NCI-H2029 treated with DMSO at 0.1 percent for 48 hours (cell line): ENCODE results near the gene CHD2.
A peak's percentile ranks its signal among the peaks of the same experiment; 100 is the strongest.

ENCODE experiments used
- DNase-seq: peaks from one replicate; lab custom pipeline; 2025; lab: John Stamatoyannopoulos, UW

The CHD2 gene

DNA sequence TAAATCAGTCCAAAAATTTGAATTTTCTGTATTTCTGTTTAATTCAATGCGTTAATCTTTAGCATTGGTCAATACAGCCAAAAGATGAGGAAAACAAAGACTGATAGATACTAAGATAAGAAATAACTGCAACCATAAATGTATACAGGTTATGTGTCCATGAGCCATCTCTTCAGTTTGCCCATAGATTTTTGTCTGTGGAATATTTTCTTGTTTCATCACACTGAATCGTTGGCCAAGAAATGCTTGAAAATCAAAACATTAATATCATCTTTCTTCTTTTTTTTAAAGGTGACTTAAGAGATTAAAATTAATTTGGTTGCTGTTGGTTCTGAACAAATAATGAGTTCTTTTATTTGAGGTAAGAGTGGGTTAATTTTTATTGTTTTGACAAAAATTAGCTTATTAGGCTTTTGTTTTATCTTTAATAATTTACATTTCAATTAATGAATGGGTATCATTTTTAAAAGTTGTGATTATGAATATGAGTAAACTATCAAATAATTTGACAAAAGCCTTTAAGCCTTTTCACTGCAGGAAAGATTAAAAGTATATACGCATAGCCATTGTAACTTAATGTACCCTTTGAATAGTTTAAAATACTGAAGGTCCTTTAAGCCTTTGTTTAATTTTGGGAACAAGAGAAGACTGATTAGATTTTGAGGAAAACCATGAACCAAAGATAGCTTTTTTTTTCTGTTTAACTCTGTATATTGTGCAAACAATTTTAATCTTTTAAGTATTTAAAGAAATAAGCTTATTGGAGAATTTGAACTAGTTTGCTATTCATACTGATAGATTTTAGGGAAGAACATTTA is 14.7 kb upstream of the CHD2 start:
- no peak for DNase-seq

DNA sequence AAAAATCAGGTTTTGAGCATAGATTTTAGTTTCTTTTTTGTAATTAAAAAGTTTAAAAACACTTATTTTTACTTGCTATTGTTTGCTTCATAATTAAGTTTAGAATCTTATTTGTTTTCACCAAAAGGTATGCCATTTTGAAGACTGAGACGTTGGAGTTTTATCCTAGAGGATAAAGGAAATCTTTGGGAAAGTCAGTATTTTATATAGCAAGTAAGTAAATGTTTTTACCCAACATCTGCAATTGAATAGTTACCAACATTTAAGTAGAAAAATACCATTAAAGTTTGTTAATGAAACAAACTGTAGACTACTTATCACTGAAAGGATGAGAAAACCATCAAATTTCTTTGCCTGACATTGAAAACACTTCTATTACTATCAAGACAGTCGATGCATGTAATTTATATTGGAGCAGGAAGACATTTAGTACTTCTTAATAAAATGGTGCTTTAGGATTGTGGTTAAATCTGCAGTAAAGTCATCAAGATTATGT is 14.0 kb upstream of the CHD2 start:
- DNase-seq, result no peak

DNA sequence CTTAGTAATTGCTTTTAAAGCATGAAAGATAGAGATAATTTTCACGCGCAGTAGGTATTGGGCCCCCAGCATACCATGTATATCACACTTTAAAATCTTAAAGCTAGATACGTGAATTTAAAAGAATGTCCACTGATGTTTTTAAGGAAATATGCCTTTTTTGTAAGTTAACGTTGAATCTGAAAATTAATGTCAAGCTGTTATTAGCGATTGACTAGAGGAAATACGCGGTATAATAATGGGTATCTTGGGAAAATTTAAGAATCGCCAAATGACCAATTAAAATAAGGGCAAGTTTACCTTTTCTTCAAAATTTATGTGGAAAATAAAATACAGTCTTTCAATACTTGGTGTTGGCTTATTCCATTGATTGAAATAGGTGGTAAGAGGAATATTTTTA is 13.3 kb upstream of the CHD2 start:
- DNase-seq, result no peak

DNA sequence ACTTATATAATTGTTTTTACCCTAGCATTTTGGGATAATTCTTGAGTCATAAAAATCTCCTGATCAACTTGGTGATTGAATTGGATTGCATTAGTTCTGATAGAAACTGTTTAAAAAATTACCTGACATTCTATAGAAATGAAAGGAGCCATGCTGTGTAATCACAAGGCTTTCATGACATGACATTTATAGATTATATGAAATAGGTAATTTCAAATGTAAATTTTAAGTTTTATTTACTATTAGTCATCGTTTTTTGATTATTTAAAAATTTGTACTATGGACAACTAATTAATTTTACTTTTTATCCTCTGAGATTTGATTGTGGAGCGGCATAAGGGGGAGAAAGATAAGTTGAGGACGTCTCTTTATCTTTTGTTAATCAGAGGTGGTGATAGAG is 12.3 kb upstream of the CHD2 start:
- DNase-seq, result no peak

DNA sequence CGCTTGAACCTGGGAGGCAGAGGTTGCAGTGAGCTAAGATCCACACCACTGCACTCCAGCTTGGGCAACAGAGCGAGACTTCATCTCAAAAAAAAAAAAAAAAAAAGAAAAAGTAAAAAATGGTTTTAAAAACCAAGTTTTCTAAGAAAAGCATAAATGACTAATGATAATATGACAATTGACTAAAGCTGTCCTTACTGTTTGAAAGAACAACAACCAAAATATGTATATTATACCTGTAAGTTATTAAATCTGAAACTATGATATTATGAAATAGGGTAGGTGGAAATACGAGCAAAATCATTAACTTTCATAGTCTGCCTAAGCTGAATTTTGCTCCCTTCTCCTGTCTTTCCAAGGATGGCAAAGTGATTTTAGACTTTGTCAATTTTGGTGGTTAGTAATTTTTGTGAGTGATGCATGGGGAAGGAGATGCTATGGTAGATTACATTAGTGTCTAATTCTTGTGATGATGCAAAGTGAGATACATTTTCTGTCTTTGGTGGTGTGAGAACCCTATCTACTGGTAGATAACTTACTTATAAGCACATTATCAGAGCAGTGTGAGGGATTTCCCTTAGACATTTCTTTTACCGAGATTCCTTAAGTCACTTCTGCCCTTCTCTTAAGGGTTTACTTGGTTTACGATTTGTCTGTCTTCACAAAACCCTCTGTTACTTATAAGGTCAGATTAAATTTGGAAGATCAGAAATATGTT is 10.6 kb upstream of the CHD2 start:
- no peak for DNase-seq

DNA sequence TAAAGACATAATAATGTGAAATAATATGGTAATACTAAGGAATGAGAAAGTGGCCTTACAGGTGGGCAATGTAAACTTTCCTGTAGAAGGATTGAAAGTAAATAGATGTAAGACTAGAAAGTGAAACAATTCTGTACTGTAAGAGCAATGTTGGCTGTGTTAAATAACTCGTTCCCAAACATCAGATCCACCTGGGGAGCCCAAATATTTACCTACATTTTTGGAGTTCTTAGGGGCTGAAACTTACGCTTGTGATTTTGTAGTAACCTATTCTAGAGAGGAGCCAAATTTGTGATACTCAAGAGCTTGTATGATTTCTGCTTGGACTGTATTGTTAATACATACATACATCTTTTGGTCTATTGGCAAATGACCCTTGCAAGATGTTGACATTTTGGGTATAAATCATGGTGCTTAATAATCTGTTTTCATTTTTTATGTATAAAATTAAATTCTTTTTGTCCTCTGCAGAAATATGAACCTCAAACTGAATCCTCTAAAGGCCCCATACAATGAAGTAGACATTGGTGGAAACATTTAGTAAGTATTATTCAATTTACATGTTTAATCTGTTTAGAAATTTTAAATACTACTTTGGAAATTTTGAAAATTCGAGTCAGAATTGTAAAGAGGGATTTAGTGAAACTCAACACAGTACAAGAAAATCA is 8.5 kb upstream of the CHD2 start:
- no peak for DNase-seq

DNA sequence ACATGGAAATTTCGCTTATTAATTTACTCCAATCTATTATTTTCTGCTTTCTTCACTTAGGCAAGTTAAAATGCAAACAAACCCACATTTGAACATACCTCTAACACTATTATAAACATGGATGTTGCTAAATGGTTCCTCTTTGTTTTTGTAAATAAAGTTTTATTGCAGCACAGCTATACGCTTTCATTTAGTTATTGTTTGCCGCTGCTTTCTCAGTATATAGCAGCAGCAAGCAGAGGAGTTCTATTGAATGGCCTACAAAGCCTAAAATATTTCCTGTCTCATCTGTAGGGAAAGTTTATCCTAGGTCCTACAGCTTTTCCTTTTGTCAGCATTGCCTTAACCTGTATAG is 7.9 kb upstream of the CHD2 start:
- DNase-seq, result no peak

DNA sequence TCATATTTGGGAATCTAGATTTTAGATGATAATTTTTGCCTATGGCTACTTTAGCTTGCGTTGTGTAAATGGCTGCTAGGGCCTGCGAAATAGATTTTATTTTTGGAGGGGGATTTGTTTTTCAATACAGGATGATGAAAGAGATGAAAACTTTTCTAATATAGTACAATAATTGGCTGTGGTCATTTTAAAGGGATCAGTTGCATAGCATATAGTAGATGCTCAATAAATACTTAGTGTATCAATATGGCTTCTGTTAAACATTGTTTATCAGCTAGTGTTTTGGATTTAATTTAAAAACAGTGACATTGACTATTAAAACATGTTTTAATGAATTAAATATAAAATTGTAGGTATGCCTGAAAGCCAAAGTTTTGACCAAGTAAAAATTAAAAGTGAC is 6.9 kb upstream of the CHD2 start:
- DNase-seq, result no peak

DNA sequence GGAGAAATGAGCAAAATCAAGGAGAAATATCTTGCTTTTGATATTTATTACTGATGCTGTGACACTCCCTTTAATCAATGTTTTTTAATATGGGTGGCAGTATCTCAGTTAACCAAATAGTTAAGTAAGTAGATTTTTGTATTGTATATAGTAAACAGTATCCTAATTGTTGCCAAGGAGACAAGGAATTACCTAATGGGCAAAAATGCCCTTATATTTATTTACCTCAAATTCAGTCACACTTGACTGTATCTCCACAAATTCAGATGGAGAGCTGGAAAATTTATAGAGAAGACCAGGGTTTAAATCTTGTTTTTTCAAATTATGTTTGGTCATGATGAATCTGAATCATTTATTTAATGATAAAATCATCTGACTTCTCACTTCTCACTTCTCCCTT is 3.6 kb upstream of the CHD2 start:
- no peak for DNase-seq

DNA sequence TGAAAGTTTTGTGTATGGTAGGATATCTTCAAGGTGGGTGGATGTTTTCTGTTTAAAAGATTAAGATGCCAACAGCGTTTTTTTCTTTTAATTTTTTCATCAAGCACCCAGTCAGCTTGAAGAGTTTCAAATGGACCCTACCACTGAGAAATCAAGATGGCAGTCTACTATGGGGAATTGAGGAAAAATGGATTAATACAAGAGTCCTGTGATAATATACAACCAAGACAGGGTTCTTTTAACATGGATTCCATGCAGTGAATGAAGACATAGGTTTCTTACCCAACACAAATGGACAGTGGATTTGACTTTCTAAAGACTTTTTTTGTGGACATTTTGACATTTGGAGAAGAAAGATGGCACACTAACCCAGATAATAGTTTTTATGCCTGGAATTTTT is 2.5 kb upstream of the CHD2 start:
- no peak for DNase-seq

DNA sequence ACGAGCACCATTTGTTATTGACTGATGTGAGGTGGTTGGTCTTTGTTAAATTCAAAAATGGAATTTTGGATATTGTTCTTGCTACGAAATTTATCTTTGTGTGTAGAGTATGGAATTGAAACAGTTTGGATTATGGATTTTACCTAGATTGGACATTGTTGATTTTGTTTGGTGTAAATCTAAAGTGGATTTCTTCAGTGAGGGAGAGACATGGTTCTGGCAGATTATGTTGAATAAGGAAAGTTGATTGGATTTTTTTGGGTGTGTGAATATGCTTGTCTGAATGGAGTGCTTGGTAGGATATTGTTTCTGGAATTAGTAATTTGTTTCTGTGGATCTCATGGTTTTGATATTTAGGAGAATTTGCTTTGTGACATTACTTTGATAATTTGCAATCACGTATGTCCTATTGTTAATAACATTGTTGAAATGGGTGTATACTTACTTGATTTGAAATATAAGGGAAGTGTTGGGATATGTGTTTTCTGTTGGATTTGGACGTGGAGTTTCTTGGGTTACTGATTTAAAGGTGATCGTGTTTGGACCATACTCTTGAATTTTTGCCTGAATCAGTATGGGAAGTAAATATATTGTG is 1.0 kb upstream of the CHD2 start:
- DNase-seq, result no peak

DNA sequence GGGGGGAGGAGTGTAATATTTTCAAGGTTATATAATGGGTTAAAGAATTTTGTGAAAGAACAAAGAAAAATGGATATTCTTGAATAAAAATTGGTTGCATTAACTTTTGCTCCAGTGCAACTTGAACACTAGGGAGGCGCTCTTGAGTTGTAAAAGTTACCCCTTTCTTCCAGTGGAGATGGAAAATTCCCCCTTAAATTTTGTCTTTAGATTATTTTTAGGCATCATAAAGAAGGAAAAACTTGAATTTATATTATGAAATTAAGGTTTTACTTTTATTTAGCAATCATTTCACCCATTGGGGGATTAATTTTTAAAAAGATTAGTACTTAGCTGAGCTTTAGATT is 550 bp upstream of the CHD2 start:
- no peak for DNase-seq

DNA sequence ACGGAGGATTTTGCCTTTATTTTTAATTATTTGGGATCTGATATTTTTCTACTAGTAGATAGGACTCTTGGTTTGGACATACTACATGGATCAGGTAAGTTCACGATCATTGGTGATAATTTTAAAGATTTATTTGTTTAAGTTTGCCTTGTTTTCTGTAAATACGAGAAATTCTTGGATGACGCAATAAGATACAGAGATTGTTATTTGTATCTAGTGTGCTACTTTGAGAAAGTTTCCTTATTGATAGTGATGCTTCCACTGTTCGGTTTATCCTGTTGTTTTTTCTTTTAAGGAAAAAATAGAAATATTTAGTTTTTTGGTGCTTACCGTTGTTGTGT is 577 bp downstream of the CHD2 start:
- no peak for DNase-seq

DNA sequence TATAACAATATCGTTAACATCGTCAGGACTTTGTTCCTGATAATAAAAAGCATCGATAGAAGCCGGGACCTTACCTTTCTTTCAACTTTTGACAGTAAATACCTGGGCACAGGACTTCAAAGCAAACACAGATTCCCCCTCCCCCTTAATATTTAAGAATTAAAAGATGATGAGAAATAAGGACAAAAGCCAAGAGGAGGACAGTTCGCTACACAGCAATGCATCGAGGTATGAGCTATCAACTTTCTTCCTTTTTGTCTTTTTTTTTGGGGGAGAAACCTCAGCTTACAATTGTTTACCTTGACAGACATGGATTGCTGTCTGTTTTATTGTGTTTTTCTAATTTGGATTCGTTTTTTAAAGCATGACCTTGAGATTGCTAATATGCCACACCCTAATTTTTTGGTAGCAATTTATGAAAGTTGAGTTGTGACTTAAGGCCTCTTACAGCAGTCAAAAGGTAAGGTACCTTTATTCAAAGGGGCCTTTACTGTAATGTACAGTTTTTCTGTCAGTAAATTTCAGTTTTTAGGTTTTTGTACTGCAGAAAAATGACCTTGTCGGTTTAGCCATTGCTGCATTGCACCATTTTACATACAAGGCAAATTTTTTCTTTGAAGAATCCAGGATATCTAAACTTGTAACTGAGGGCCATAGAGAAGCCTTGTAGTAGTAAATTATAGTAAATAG is 1.1 kb downstream of the CHD2 start:
- DNase-seq, result no peak

DNA sequence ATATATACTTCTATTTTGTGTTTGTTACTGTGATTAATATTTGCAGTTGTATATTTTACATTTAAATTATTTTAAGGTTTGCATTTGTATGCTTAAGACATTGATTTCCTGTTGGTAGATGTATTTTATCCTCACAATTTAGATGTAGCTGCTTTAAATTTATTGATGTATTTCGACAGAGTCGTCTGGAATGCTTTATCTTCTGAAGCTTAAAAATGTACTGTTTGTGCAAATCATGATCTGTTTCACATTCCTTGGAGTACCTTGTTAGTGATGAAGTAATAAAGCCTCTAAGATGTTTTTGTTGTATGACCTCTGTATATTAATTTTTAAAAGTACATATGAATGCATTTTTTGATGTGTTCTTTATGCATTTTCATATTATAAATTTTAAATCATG is 1.9 kb downstream of the CHD2 start:
- no peak for DNase-seq

DNA sequence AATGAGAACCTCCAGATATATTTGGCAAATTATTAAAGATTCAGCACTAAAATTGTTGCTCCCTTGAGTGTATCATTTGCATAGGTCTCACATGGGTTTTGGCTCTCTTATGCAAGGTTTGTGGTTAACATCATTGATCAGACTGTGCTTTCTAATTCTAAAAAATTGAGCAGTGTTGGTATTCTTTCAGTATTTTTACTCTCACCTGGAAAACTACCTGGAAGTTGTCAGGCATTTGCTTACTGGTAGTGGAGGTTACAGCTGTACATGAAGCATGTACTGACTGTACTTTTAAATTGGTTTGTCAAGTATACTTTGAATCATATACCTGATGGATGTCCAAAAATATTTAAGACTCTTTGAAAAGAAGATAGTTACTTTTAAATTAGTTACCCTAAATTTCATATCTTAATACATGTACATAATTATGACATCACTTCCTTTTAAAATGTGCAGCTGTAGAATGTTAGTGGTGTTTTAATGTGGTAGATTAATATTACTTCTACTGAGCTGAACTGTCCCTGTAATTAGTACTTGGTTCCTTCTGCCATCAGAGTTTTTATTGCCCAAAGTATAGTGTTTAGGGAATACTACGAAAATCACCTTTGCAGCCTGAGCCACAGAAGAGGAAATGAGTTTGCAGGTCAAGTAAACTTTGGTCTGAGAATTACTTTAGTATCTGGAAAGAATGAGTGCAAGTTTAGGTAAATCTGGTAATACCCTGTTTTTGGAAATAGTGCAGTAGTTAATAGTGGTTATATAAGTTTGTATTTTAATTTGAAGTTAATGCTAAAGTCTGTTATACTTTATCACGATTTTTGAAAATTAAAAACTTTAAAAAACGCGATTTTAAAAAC is 2.8 kb downstream of the CHD2 start:
- DNase-seq, result no peak

DNA sequence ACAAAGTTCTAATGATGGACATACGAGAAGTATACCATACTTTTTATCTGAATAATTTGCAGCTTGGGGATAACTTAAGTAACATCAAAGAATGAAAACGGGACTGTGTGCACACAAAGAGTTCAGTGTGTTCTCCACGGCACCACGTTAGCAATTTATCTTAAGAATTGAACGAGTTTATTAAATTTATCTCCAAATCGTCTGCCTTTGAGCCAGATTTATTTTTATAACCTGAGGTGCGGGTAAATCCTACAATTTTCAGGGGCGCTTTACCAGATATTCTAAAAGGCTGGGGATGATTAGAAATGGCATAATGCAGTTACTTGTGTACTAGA is 3.5 kb downstream of the CHD2 start:
- DNase-seq, result no peak

DNA sequence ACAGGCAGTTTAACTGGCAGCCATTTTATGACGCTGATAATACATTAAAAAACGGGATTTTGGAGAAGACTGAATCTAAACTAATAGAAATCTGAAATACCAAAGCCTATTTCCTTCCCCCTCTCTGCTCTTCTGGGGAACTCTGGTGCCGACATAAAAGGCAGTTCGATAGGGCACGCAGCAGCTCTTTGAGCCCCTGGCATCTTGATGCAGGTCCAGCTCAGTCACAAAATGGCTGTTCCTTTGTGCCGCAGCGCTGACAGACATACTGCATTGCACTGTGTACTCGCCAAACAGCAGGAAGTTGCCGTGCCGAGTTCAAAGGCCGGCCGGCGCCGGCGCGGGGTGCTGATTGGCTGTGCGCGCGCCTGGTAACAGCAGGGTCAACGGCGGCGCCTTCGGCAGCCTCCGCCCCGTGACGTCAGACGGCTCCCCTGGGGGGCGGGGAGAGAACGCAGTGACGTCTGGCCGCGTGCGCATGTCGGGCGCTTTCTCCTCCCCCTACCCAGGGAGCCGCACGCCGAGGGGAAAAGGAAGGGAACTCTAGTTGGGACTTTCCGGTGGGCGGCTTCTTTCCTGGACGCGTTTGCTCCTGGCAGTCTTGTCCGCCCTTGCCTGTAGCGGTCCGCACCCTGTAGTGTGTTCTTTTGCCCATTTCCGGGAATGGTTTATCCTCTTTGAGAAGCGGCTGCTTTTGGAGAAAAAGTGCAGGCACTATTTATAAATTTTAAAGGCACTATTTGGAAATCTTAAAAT is 4.0 kb downstream of the CHD2 start:
- peak; percentile 85 for DNase-seq

DNA sequence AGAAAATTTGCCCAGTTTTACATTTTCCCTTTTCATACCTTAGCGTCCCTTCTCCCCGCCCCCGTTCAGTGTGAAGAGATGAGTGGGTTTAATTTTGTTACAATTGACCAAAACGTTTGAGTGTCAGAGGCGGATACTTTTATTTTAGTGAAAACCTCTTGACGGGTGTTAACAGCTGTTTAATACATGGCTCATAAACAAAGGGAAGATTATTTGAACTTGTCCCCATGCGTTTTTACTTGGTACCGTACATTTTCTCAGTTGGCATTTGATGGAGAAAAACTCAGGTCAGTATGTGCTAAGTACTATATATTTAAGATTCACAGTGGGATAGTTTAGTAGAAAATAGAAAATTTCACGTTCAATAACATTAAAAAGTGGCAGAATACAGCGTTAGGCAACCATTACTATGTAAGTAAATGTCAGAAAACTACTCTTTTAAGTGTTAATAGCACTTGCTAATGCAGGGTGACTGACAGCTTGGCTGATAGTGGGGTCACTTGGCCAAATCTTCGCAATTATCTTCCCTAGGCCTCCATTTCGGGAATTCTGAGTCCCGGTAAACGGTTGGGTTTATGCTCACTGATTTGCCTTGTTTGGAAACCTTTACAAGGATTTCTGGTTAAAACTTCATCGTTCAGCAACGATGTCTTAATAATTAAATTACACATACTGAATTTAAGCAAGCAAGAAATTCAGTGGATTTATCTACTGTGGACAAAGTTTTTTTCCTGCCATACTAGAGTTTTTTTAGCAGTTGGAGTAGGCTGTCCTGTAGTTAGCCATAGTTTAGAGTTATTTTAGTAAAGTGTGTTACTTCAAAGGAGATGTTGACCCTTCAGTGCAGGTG is 4.8 kb downstream of the CHD2 start:
- no peak for DNase-seq

DNA sequence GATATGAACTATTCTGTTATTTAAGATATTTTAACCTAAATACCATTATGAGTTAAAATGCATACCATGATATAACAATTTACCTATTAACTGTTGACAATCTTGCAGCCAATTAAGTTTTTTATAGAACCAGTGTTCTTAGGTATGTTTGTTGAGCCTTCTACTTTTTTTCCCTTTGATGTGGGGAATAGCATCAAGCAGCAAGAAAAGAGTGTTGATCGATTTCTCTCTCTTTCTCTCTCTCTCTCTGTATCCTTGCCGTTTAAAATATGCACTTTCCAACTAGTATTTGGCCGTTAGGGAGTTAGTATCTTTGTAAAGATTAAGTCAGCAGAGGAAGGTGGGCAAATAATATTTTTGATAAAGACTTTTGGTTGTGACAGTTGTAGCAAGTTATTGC is 5.9 kb downstream of the CHD2 start:
- no peak for DNase-seq
